GM12878 (cell line): Measurements from ENCODE around the gene USP36. TPM values are rescaled to one million over a fixed set of nuclear protein-coding genes. Genes with fewer than 3 reads are reported as not detected.

Experiments
- ASH2L ChIP-seq: fragments of 300-600, 200-600 bp; sonication (generic); IDR thresholded peaks from 2 replicates; pipeline ENCODE4 v1.6.1; 2017; ENCODE audit warnings: low read depth, mild to moderate bottlenecking, borderline replicate concordance
- CUX1 ChIP-seq: IDR thresholded peaks from 2 replicates; pipeline ENCODE4 v1.6.1; 2012; ENCODE audit warnings: improper control_type of control experiment, low read depth, low read length; ENCODE audit not compliant: insufficient replicate concordance
- HCFC1 ChIP-seq: fragments of 150-350 bp; IDR thresholded peaks from 2 replicates; pipeline ENCODE4 v1.6.1; 2014; ENCODE audit warnings: low read length
- NRF1 ChIP-seq: conservative IDR thresholded peaks from 2 replicates; pipeline ENCODE4 v1.6.1; 2011; ENCODE audit warnings: mild to moderate bottlenecking, low read depth, low read length, improper control_type of control experiment
- USF2 ChIP-seq: IDR thresholded peaks from 2 replicates; pipeline ENCODE4 v1.6.1; 2011; ENCODE audit warnings: low read depth, low read length, improper control_type of control experiment, borderline replicate concordance
- ZNF24 ChIP-seq: fragments of 450-650 bp; IDR thresholded peaks from 2 replicates; pipeline ENCODE4 v1.6.1; 2017; ENCODE audit warnings: antibody characterized with exemption, mild to moderate bottlenecking
- ZNF274 ChIP-seq: IDR thresholded peaks from one replicate; pipeline ENCODE4 v1.8.0; 2011; ENCODE audit not compliant: insufficient read length, insufficient read depth
- polyA plus RNA-seq, 11 experiments: library from polyadenylated mRNA; depleted of rRNA in 4 of 11; unstranded in 6 of 11; stranded (reverse) in 5 of 11; fragments of >200 nt; fragmentation: Nextera tagmentation in 4 of 11; fragmentation: Illumina TruSeq in 1 of 11; extraction: Ambion mirVana in 4 of 11; extraction: Trizol in 1 of 11; gene quantifications; 1 replicate in 1 of 11; 2 replicates in 10 of 11; pipeline versions ENCODE4 v1.2.1 to v1.2.3, GENCODE V29; 2011 to 2016; ENCODE audit warnings: inconsistent platforms in 2 of 11, missing spikeins in 2 of 11, low read depth in 1 of 11
- total RNA-seq, 4 experiments: library from RNA; depleted of rRNA in 3 of 4; stranded (reverse); fragments of >200 nt in 3 of 4; fragmentation: Illumina TruSeq in 1 of 4; extraction: Trizol in 1 of 4; gene quantifications; 2 replicates each; pipeline versions ENCODE4 v1.2.1 to v1.2.3, GENCODE V29; 2013 to 2021
- TF ChIP-seq, protein P1 (sequence below): fragments of 450-650 bp; IDR thresholded peaks from 2 replicates; pipeline ENCODE4 v1.6.1; 2017; ENCODE audit warnings: mild to moderate bottlenecking

USP36 gene
- total and polyA plus RNA-seq, 10 of the 15 experiments (the other 5 are each of a cell fraction or from before 2014, with no cell fraction given) = 7.2 to 65.7 (median 33.6) TPM

- TF ChIP-seq CUX1 (no peak), NRF1 (no peak), HCFC1 (no peak), USF2 (no peak), ZNF24 (no peak), ASH2L (no peak), ZNF274 (no peak)
- TF ChIP-seq, protein P1, sequence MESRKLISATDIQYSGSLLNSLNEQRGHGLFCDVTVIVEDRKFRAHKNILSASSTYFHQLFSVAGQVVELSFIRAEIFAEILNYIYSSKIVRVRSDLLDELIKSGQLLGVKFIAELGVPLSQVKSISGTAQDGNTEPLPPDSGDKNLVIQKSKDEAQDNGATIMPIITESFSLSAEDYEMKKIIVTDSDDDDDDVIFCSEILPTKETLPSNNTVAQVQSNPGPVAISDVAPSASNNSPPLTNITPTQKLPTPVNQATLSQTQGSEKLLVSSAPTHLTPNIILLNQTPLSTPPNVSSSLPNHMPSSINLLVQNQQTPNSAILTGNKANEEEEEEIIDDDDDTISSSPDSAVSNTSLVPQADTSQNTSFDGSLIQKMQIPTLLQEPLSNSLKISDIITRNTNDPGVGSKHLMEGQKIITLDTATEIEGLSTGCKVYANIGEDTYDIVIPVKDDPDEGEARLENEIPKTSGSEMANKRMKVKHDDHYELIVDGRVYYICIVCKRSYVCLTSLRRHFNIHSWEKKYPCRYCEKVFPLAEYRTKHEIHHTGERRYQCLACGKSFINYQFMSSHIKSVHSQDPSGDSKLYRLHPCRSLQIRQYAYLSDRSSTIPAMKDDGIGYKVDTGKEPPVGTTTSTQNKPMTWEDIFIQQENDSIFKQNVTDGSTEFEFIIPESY = no peak
Measured at GRCh38 chr17:78804777-78805176, 35.8 kb downstream of the USP36 start (continued).
